ENCODE results near the gene ASXL3. TPM values are rescaled to one million over a fixed set of nuclear protein-coding genes. Genes with fewer than 3 reads are reported as not detected.

The ASXL3 gene
- total and polyA plus RNA-seq, 4 donors = 0.19 to 1.3 (median 0.39) TPM

- Histone ChIP-seq H3K27me3 (ENCODE audit: control insufficient read depth in 4 of 4, insufficient read depth in 4 of 4, low read length in 3 of 4) (no peaks in the 10 kb centered on the region), H3K4me1 (ENCODE audit: control insufficient read depth in 4 of 4, insufficient read depth in 4 of 4, low read length in 3 of 4) (no peaks in the 10 kb centered on the region), H3K27ac (ENCODE audit: low read depth in 1 of 2, low read length in 2 of 2) (no peak overlapping the region), H3K4me3 (ENCODE audit: low read depth in 1 of 3, low read length in 3 of 3) (no peak overlapping the region), H3K36me3 (ENCODE audit: control insufficient read depth in 4 of 4, insufficient read depth in 3 of 4, low read depth in 1 of 4, low read length in 3 of 4) (peaks cover 0 to 7% (median under 1%) of the 10 kb centered on the region in 4 donors), H3K9ac (ENCODE audit: low read depth in 1 of 2, low read length in 2 of 2) (no peak overlapping the region), H3K9me3 (ENCODE audit: control insufficient read depth in 4 of 4, low read length in 3 of 4) (no peaks in the 10 kb centered on the region)
- TF ChIP-seq, protein P1, sequence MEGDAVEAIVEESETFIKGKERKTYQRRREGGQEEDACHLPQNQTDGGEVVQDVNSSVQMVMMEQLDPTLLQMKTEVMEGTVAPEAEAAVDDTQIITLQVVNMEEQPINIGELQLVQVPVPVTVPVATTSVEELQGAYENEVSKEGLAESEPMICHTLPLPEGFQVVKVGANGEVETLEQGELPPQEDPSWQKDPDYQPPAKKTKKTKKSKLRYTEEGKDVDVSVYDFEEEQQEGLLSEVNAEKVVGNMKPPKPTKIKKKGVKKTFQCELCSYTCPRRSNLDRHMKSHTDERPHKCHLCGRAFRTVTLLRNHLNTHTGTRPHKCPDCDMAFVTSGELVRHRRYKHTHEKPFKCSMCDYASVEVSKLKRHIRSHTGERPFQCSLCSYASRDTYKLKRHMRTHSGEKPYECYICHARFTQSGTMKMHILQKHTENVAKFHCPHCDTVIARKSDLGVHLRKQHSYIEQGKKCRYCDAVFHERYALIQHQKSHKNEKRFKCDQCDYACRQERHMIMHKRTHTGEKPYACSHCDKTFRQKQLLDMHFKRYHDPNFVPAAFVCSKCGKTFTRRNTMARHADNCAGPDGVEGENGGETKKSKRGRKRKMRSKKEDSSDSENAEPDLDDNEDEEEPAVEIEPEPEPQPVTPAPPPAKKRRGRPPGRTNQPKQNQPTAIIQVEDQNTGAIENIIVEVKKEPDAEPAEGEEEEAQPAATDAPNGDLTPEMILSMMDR (IDR thresholded peaks at IDR 0.05; ENCODE audit: low read depth, low read length, missing input control) = no peak
- TF ChIP-seq JUND (IDR thresholded peaks at IDR 0.05) (no peak), HNF4G (IDR thresholded peaks at IDR 0.05) (no peak), FOXA2 (IDR thresholded peaks at IDR 0.05) (no peak), SP1 (IDR thresholded peaks at IDR 0.05) (no peak), FOXA1 (IDR thresholded peaks at IDR 0.05) (no peak), RAD21 (IDR thresholded peaks at IDR 0.05) (no peak), TAF1 (conservative IDR thresholded peaks at IDR 0.05) (no peak), NR2F2 (IDR thresholded peaks at IDR 0.05) (no peak)
- TF ChIP-seq, protein P2, sequence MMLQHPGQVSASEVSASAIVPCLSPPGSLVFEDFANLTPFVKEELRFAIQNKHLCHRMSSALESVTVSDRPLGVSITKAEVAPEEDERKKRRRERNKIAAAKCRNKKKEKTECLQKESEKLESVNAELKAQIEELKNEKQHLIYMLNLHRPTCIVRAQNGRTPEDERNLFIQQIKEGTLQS (IDR thresholded peaks at IDR 0.05) = no peak
- TF ChIP-seq, protein P3, sequence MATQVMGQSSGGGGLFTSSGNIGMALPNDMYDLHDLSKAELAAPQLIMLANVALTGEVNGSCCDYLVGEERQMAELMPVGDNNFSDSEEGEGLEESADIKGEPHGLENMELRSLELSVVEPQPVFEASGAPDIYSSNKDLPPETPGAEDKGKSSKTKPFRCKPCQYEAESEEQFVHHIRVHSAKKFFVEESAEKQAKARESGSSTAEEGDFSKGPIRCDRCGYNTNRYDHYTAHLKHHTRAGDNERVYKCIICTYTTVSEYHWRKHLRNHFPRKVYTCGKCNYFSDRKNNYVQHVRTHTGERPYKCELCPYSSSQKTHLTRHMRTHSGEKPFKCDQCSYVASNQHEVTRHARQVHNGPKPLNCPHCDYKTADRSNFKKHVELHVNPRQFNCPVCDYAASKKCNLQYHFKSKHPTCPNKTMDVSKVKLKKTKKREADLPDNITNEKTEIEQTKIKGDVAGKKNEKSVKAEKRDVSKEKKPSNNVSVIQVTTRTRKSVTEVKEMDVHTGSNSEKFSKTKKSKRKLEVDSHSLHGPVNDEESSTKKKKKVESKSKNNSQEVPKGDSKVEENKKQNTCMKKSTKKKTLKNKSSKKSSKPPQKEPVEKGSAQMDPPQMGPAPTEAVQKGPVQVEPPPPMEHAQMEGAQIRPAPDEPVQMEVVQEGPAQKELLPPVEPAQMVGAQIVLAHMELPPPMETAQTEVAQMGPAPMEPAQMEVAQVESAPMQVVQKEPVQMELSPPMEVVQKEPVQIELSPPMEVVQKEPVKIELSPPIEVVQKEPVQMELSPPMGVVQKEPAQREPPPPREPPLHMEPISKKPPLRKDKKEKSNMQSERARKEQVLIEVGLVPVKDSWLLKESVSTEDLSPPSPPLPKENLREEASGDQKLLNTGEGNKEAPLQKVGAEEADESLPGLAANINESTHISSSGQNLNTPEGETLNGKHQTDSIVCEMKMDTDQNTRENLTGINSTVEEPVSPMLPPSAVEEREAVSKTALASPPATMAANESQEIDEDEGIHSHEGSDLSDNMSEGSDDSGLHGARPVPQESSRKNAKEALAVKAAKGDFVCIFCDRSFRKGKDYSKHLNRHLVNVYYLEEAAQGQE (IDR thresholded peaks at IDR 0.05) = no peak
- TF ChIP-seq, protein P4, sequence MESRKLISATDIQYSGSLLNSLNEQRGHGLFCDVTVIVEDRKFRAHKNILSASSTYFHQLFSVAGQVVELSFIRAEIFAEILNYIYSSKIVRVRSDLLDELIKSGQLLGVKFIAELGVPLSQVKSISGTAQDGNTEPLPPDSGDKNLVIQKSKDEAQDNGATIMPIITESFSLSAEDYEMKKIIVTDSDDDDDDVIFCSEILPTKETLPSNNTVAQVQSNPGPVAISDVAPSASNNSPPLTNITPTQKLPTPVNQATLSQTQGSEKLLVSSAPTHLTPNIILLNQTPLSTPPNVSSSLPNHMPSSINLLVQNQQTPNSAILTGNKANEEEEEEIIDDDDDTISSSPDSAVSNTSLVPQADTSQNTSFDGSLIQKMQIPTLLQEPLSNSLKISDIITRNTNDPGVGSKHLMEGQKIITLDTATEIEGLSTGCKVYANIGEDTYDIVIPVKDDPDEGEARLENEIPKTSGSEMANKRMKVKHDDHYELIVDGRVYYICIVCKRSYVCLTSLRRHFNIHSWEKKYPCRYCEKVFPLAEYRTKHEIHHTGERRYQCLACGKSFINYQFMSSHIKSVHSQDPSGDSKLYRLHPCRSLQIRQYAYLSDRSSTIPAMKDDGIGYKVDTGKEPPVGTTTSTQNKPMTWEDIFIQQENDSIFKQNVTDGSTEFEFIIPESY (IDR thresholded peaks at IDR 0.05) = no peak
- WGBS = 96% methylated on average over 1 of the region's 1 CpG
- no peak for DNase-seq (ENCODE audit: low spot score)
Observed at GRCh38 chr18:33735428-33735827, 157.4 kb downstream of the ASXL3 start.

- H3K27me3 ChIP-seq (ENCODE audit: control insufficient read depth in 4 of 4, insufficient read depth in 4 of 4, low read length in 3 of 4) = no peaks in the 10 kb centered on the region
- WGBS = 90% methylated on average over 2 of the region's 2 CpGs
- DNase-seq (ENCODE audit: low spot score) = no peak
Observed at GRCh38 chr18:33741760-33742159, 163.7 kb downstream of the ASXL3 start.

More at GRCh38 chr18:33741760-33742159, 163.7 kb downstream of the ASXL3 start:
- Histone ChIP-seq H3K27ac (ENCODE audit: low read depth in 1 of 2, low read length in 2 of 2) (no peak overlapping the region), H3K9ac (ENCODE audit: low read depth in 1 of 2, low read length in 2 of 2) (no peak overlapping the region), H3K4me1 (ENCODE audit: control insufficient read depth in 4 of 4, insufficient read depth in 4 of 4, low read length in 3 of 4) (no peaks in the 10 kb centered on the region), H3K36me3 (ENCODE audit: control insufficient read depth in 4 of 4, insufficient read depth in 3 of 4, low read depth in 1 of 4, low read length in 3 of 4) (peaks cover 0 to 14% (median 4%) of the 10 kb centered on the region in 4 donors), H3K4me3 (ENCODE audit: low read depth in 1 of 3, low read length in 3 of 3) (no peak overlapping the region), H3K9me3 (ENCODE audit: control insufficient read depth in 4 of 4, low read length in 3 of 4) (no peaks in the 10 kb centered on the region)
- TF ChIP-seq TAF1 (conservative IDR thresholded peaks at IDR 0.05) = no peak
- TF ChIP-seq EGR1 (IDR thresholded peaks at IDR 0.05; ENCODE audit: low read depth in 2 of 2) = no peak
- TF ChIP-seq, protein P4 (IDR thresholded peaks at IDR 0.05) = no peak
- no peak for TF ChIP-seq HNF4G (IDR thresholded peaks at IDR 0.05)
- TF ChIP-seq, protein P3 (IDR thresholded peaks at IDR 0.05) = no peak
- TF ChIP-seq SP1 (IDR thresholded peaks at IDR 0.05) = no peak

Data from liver (tissue), 9 donors.